Loucy (cell line): ENCODE results near the gene AKAP17A.
"Not testable (repeated sequence)": the region's sequence is repeated elsewhere in the genome, so short reads cannot be mapped to it uniquely, and the experiment has no call there.

ENCODE experiments used
- CTCF ChIP-seq: fragments of 200-600 bp; sonication (generic); conservative IDR thresholded peaks from 2 replicates; pipeline ENCODE4 v1.5.1; 2014; ENCODE audit warnings: mild to moderate bottlenecking, antibody characterized with exemption, low read length
- EZH2phosphoT487 ChIP-seq: fragments of 200-600 bp; IDR thresholded peaks from 2 replicates; pipeline ENCODE4 v1.6.1; 2018; ENCODE audit warnings: antibody characterized with exemption, mild to moderate bottlenecking, moderate library complexity, borderline replicate concordance

DNA sequence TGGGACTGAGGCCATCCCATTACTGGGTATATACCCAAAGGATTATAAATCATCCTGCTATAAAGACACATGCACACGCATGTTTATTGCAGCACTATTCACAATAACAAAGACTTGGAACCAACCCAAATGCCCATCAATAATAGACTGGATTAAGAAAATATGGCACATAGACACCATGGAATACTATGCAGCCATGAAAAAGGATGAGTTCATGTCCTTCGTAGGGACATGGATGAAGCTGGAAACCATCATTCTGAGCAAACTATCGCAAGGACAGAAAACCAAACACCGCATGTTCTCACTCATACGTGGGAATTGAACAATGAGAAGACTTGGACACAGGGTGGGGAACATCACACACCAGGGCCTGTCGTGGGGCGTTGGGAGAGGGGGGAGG, 27.3 kb upstream of the AKAP17A start:
- not testable (repeated sequence) for TF ChIP-seq CTCF, EZH2phosphoT487
